SK-N-SH (cell line): ENCODE results near the gene TUBA3E. TPM values are rescaled to one million over a fixed set of nuclear protein-coding genes. Genes with fewer than 3 reads are reported as not detected.

ENCODE experiments used
- CTCF ChIA-PET: fragments of 300-600, 350-600 bp; formaldehyde crosslinking; extraction: SDS; loops from one replicate; lab custom pipeline; 2021; lab: Yijun Ruan, JAX
- POLR2A ChIA-PET: fragments of 350-600 bp; sonication (Branson Sonifier 250); formaldehyde crosslinking; extraction: SDS; loops from one replicate; lab custom pipeline; 2020; ENCODE audit warnings: antibody characterized with exemption, inconsistent platforms; lab: Yijun Ruan, JAX
- DNase-seq: peaks from one replicate; pipeline ENCODE4 v3.0.0; 2012
- H2AFZ ChIP-seq: fragments of 200-600 bp; sonication (generic); 2 replicates; pipeline ENCODE4 v1.8.1; 2016; ENCODE audit warnings: antibody characterized with exemption, mild to moderate bottlenecking, low read depth
- H3F3A ChIP-seq: fragments of 200-600 bp; sonication (generic); replicated peaks from 2 replicates; pipeline ENCODE3; 2016; ENCODE audit warnings: antibody characterized with exemption, mild to moderate bottlenecking; ENCODE audit not compliant: insufficient read depth
- H3K27ac ChIP-seq, 2 experiments: fragments of 200-500 bp in 1 of 2; fragments of 200-600 bp in 1 of 2; sonication (Bioruptor generic) in 1 of 2; sonication (generic), shearing (Covaris generic) in 1 of 2; 2 replicates each; pipeline versions ENCODE4 v1.5.1 to v1.6.1; 2014 to 2016; ENCODE audit warnings: low read depth in 2 of 2, inconsistent platforms in 1 of 2, low read length in 1 of 2, mild to moderate bottlenecking in 1 of 2, mixed read lengths in 1 of 2
- H3K27me3 ChIP-seq: fragments of 200-600 bp; sonication (generic), shearing (Covaris generic); 2 replicates; pipeline ENCODE4 v1.6.1; 2016; ENCODE audit warnings: mixed run types; ENCODE audit not compliant: insufficient read depth
- H3K36me3 ChIP-seq, 2 experiments: fragments of 200-500 bp in 1 of 2; fragments of 200-600 bp in 1 of 2; sonication (Bioruptor generic) in 1 of 2; sonication (generic) in 1 of 2; replicated peaks in 1 of 2; 2 replicates each; pipeline versions ENCODE3 to v1.5.1; 2014 to 2016; ENCODE audit warnings: low read length in 1 of 2, mild to moderate bottlenecking in 1 of 2; ENCODE audit not compliant: insufficient read depth in 2 of 2, control insufficient read depth in 1 of 2
- H3K4me1 ChIP-seq, 2 experiments: fragments of 200-500 bp in 1 of 2; fragments of 200-600 bp in 1 of 2; sonication (Bioruptor generic) in 1 of 2; sonication (generic), shearing (Covaris generic) in 1 of 2; 2 replicates each; pipeline versions ENCODE4 v1.5.1 to v1.6.1; 2014 to 2016; ENCODE audit warnings: low read depth in 1 of 2, low read length in 1 of 2, mixed run types in 1 of 2; ENCODE audit not compliant: insufficient read depth in 2 of 2, control insufficient read depth in 1 of 2
- H3K4me2 ChIP-seq: fragments of 200-600 bp; sonication (generic), shearing (Covaris generic); 2 replicates; pipeline ENCODE4 v1.6.1; 2017; ENCODE audit warnings: mixed run types
- H3K4me3 ChIP-seq, 2 experiments: fragments of 200-500 bp in 1 of 2; fragments of 200-600 bp in 1 of 2; sonication (Bioruptor generic) in 1 of 2; sonication (generic), shearing (Covaris generic) in 1 of 2; 2 replicates each; pipeline versions ENCODE4 v1.5.1 to v1.8.1; 2014 to 2016; ENCODE audit warnings: low read depth in 2 of 2, inconsistent platforms in 1 of 2, low read length in 1 of 2, mild to moderate bottlenecking in 1 of 2, mixed read lengths in 1 of 2, moderate library complexity in 1 of 2
- H3K79me2 ChIP-seq: fragments of 200-600 bp; sonication (generic); 2 replicates; pipeline ENCODE4 v1.8.1; 2017; ENCODE audit warnings: mild to moderate bottlenecking; ENCODE audit not compliant: insufficient read depth
- H3K9ac ChIP-seq: fragments of 200-600 bp; sonication (generic); 2 replicates; pipeline ENCODE4 v1.6.1; 2017; ENCODE audit warnings: mixed run types
- H3K9me2 ChIP-seq: fragments of 200-600 bp; sonication (generic); 2 replicates; pipeline ENCODE4 v1.6.1; 2017; ENCODE audit warnings: mixed run types
- H3K9me3 ChIP-seq: fragments of 200-600 bp; sonication (generic); 2 replicates; pipeline ENCODE4 v1.6.1; 2017; ENCODE audit warnings: mixed run types, mild to moderate bottlenecking, moderate library complexity
- H4K20me1 ChIP-seq: fragments of 200-600 bp; sonication (generic); 2 replicates; pipeline ENCODE4 v1.6.1; 2017; ENCODE audit warnings: mild to moderate bottlenecking, mixed run types; ENCODE audit not compliant: insufficient read depth
- EZH2phosphoT487 ChIP-seq: fragments of 200-600 bp; sonication (generic); IDR thresholded peaks from 2 replicates; pipeline ENCODE4 v1.6.1; 2017; ENCODE audit warnings: low read depth, mixed run types, mild to moderate bottlenecking, antibody characterized with exemption, moderate library complexity, borderline replicate concordance
- FOXJ3 ChIP-seq: sonication (generic); formaldehyde crosslinking; IDR thresholded peaks from 2 replicates; pipeline ENCODE4 v1.5.1; 2020; ENCODE audit warnings: mild to moderate bottlenecking, missing genetic modification reagents
- NRF1 ChIP-seq: IDR thresholded peaks from 2 replicates; pipeline ENCODE4 v1.6.1; 2012; ENCODE audit warnings: low read depth, mild to moderate bottlenecking, low read length
- POLR2AphosphoS5 ChIP-seq: IDR thresholded peaks from 2 replicates; pipeline ENCODE4 v1.6.1; 2012; ENCODE audit warnings: low read depth, low read length
- RFX5 ChIP-seq: IDR thresholded peaks from 2 replicates; pipeline ENCODE4 v1.6.1; 2012; ENCODE audit warnings: mild to moderate bottlenecking, improper control_type of control experiment, low read length
- WGBS: methylation state at CpG from one replicate; pipeline ENCODE4 v1.1.6; 2017; ENCODE audit warnings: low lambda C conversion rate; 5-methylcytosine and 5-hydroxymethylcytosine counted together
- polyA plus RNA-seq, 3 experiments: library from polyadenylated mRNA; depleted of rRNA; stranded (reverse); fragments of >200 nt; gene quantifications; 2 replicates each; pipeline ENCODE4 v1.2.3, GENCODE V29; 2012
- TF ChIP-seq, protein P1 (sequence below): fragments of 200-600 bp; sonication (generic); IDR thresholded peaks from 2 replicates; pipeline ENCODE4 v1.6.1; 2017; ENCODE audit warnings: antibody characterized with exemption, mild to moderate bottlenecking, moderate library complexity
- TF ChIP-seq, protein P2 (sequence below): fragments of 150-350 bp; IDR thresholded peaks from 2 replicates; pipeline ENCODE4 v1.6.1; 2016; ENCODE audit warnings: mild to moderate bottlenecking, low read depth, low read length
- TF ChIP-seq, protein P3 (sequence below): IDR thresholded peaks from 2 replicates; pipeline ENCODE4 v1.6.1; 2012; ENCODE audit warnings: mild to moderate bottlenecking, low read depth, low read length, moderate library complexity

Gene TUBA3E
- polyA plus RNA-seq, 1 of the 3 experiments (the other 2 are of a cell fraction) = not detected

DNA sequence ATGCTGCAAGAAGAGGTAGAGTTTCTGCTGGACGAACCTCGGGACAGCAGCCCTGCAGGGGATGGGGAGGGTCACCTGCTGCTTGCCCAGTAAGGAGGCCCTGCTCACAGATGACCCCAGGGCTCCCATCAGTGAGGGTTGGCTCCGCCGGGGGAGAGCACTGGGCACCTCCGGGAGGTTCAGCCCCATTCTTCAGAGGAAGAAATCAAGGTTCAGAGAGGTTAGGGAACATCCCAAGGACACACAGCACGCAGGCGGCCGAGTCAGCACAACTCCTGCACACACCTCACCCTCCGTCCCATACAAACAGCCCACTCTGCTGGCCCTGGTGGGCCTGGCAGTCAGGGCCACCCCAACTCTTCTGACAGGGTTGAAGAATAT, 41.6 kb downstream of the TUBA3E start:
- Histone ChIP-seq H3K9ac (no peak overlapping the region), H3K79me2 (no peaks in the 10 kb centered on the region), H3K27me3 (no peaks in the 10 kb centered on the region), H3F3A (no peaks in the 10 kb centered on the region), H3K4me1 (peaks cover 0 to 21% of the 10 kb centered on the region in 2 experiments; a peak in 1 of 4 replicates), H3K9me2 (no peaks in the 10 kb centered on the region), H3K27ac (peak overlapping the region in 1 of 2 experiments; percentile 22; a peak in 1 of 4 replicates), H3K4me3 (no peak overlapping the region), H3K9me3 (no peaks in the 10 kb centered on the region), H2AFZ (no peak overlapping the region), H3K4me2 (no peak overlapping the region), H3K36me3 (peaks cover 0 to 32% of the 10 kb centered on the region in 2 experiments), H4K20me1 (no peaks in the 10 kb centered on the region)
- DNase-seq = no peak
- TF ChIP-seq, protein P1, sequence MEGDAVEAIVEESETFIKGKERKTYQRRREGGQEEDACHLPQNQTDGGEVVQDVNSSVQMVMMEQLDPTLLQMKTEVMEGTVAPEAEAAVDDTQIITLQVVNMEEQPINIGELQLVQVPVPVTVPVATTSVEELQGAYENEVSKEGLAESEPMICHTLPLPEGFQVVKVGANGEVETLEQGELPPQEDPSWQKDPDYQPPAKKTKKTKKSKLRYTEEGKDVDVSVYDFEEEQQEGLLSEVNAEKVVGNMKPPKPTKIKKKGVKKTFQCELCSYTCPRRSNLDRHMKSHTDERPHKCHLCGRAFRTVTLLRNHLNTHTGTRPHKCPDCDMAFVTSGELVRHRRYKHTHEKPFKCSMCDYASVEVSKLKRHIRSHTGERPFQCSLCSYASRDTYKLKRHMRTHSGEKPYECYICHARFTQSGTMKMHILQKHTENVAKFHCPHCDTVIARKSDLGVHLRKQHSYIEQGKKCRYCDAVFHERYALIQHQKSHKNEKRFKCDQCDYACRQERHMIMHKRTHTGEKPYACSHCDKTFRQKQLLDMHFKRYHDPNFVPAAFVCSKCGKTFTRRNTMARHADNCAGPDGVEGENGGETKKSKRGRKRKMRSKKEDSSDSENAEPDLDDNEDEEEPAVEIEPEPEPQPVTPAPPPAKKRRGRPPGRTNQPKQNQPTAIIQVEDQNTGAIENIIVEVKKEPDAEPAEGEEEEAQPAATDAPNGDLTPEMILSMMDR = no peak
- TF ChIP-seq, protein P2, sequence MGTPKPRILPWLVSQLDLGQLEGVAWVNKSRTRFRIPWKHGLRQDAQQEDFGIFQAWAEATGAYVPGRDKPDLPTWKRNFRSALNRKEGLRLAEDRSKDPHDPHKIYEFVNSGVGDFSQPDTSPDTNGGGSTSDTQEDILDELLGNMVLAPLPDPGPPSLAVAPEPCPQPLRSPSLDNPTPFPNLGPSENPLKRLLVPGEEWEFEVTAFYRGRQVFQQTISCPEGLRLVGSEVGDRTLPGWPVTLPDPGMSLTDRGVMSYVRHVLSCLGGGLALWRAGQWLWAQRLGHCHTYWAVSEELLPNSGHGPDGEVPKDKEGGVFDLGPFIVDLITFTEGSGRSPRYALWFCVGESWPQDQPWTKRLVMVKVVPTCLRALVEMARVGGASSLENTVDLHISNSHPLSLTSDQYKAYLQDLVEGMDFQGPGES = no peak
- TF ChIP-seq, protein P3, sequence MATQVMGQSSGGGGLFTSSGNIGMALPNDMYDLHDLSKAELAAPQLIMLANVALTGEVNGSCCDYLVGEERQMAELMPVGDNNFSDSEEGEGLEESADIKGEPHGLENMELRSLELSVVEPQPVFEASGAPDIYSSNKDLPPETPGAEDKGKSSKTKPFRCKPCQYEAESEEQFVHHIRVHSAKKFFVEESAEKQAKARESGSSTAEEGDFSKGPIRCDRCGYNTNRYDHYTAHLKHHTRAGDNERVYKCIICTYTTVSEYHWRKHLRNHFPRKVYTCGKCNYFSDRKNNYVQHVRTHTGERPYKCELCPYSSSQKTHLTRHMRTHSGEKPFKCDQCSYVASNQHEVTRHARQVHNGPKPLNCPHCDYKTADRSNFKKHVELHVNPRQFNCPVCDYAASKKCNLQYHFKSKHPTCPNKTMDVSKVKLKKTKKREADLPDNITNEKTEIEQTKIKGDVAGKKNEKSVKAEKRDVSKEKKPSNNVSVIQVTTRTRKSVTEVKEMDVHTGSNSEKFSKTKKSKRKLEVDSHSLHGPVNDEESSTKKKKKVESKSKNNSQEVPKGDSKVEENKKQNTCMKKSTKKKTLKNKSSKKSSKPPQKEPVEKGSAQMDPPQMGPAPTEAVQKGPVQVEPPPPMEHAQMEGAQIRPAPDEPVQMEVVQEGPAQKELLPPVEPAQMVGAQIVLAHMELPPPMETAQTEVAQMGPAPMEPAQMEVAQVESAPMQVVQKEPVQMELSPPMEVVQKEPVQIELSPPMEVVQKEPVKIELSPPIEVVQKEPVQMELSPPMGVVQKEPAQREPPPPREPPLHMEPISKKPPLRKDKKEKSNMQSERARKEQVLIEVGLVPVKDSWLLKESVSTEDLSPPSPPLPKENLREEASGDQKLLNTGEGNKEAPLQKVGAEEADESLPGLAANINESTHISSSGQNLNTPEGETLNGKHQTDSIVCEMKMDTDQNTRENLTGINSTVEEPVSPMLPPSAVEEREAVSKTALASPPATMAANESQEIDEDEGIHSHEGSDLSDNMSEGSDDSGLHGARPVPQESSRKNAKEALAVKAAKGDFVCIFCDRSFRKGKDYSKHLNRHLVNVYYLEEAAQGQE = no peak
- no peak for TF ChIP-seq EZH2phosphoT487
- TF ChIP-seq FOXJ3 (CRISPR knock-in tag) = no peak
- TF ChIP-seq RFX5 = no peak
- no peak for TF ChIP-seq NRF1
- TF ChIP-seq POLR2AphosphoS5 = no peak
- CTCF ChIA-PET = interaction anchor here (1.4 kb wide), 4 partner anchors 174 to 233 kb away, joined by 3 to 10 read pairs (median 4); no protein-coding TSS in a partner anchor
- 95% methylated on average over 4 of the region's 9 CpGs for WGBS
- POLR2A ChIA-PET = no interaction called here
